ENCODE measurements around the gene DCANP1. TPM values are rescaled to one million over a fixed set of nuclear protein-coding genes. Genes with fewer than 3 reads are reported as not detected.

Gene DCANP1
- total RNA-seq, 1 donor from 2014 or later: not detected

- H3K4me3 Mint-ChIP-seq: no peak overlapping the region
- peaks cover 8% of the 10 kb centered on the region for H3K27me3 Mint-ChIP-seq
- H3K9me3 Mint-ChIP-seq: no peaks in the 10 kb centered on the region
- no peak overlapping the region for H3K27ac Mint-ChIP-seq
- peaks cover 46% of the 10 kb centered on the region for H3K4me1 Mint-ChIP-seq (ENCODE audit: unreplicated experiment)
- no peak for TF ChIP-seq CTCF (conservative IDR thresholded peaks at IDR 0.05)
- peaks cover 4% of the 10 kb centered on the region for H3K36me3 Mint-ChIP-seq
- peak; percentile 57 for DNase-seq (ENCODE audit: extremely low spot score, unreplicated experiment)
Measured at GRCh38 chr5:135437796-135438560, 9.2 kb downstream of the DCANP1 start.

GRCh38 chr5:135437422-135437795, 9.7 kb downstream of the DCANP1 start:
- Mint-ChIP-seq H3K9me3 (no peaks in the 10 kb centered on the region), H3K4me3 (no peak overlapping the region), H3K27ac (no peak overlapping the region), H3K4me1 (ENCODE audit: unreplicated experiment) (peaks cover 44% of the 10 kb centered on the region), H3K27me3 (peaks cover 8% of the 10 kb centered on the region), H3K36me3 (peaks cover 4% of the 10 kb centered on the region)
- DNase-seq (ENCODE audit: extremely low spot score, unreplicated experiment): peak; percentile 45
- TF ChIP-seq CTCF (conservative IDR thresholded peaks at IDR 0.05): no peak

- H3K4me1 Mint-ChIP-seq (ENCODE audit: unreplicated experiment): peaks cover 44% of the 10 kb centered on the region
- H3K27ac Mint-ChIP-seq: no peak overlapping the region
Measured at GRCh38 chr5:135436951-135437418, 10.2 kb downstream of the DCANP1 start.

DNA sequence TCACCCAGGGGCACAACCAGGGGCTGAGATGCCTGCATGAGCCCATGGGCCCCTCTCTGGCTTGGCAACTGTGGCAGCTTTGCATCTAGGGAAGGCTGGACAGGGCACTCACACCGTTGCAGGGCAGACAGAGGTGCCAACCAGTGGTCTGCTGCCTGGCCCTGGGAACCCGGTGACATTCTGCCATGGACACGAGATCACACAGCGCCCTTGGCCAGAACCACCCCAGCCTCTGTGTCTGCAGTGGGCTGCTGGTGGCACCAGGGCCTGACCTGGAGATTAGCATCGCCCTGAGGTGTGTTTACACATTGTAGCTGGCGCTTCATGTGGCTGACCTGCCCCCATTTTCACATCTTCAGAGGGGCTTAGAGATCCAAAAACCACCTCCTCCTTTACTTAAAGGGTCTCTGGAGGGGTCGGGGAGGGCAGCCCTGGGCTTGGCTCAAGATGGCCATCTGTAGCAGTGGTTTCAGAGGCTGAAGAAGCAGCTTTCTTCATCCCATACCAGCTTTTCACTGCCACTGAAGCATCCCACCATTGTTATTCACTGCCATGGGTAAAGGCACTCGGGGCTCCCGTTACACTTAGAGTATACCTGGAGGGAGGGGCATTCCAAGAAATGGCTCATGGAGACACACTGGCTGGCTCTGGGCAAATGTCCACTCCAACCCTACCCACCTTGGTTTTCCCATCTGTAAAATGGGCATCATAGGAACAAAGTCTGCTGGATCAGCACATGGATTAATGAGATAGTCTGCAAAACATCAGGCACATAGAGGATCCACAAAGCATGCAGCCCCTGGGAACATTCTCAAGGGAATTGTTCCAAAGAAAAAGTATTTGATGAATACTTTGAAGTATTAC, 11.4 kb downstream of the DCANP1 start:
- no peak for TF ChIP-seq CTCF (conservative IDR thresholded peaks at IDR 0.05)
- H3K4me3 Mint-ChIP-seq: no peak overlapping the region
- DNase-seq (ENCODE audit: extremely low spot score, unreplicated experiment): no peak

More at GRCh38 chr5:135436951-135437418, 10.2 kb downstream of the DCANP1 start:
- Mint-ChIP-seq H3K27me3 (peaks cover 8% of the 10 kb centered on the region), H3K9me3 (no peaks in the 10 kb centered on the region), H3K36me3 (peaks cover 4% of the 10 kb centered on the region), H3K4me3 (no peak overlapping the region)
- no peak for TF ChIP-seq CTCF (conservative IDR thresholded peaks at IDR 0.05)
- DNase-seq (ENCODE audit: extremely low spot score, unreplicated experiment): peak; percentile 66

GRCh38 chr5:135434591-135435466, 12.3 kb downstream of the DCANP1 start:
- Mint-ChIP-seq H3K36me3 (no peaks in the 10 kb centered on the region), H3K27ac (no peak overlapping the region), H3K9me3 (no peaks in the 10 kb centered on the region), H3K4me1 (ENCODE audit: unreplicated experiment) (peaks cover 40% of the 10 kb centered on the region), H3K4me3 (peak overlapping the region; percentile 34), H3K27me3 (peaks cover 4% of the 10 kb centered on the region)
- DNase-seq (ENCODE audit: extremely low spot score, unreplicated experiment): no peak
- no peak for TF ChIP-seq CTCF (conservative IDR thresholded peaks at IDR 0.05)

More for the DNA sequence above, 11.4 kb downstream of the DCANP1 start:
- Mint-ChIP-seq H3K27ac (no peak overlapping the region), H3K4me1 (ENCODE audit: unreplicated experiment) (peaks cover 35% of the 10 kb centered on the region), H3K36me3 (no peaks in the 10 kb centered on the region), H3K9me3 (no peaks in the 10 kb centered on the region), H3K27me3 (peaks cover 4% of the 10 kb centered on the region)
